Ovary (tissue), 9 donors: ENCODE measurements around the gene UBE2H. TPM values are rescaled to one million over a fixed set of nuclear protein-coding genes. Genes with fewer than 3 reads are reported as not detected.

ENCODE experiments used
- DNase-seq, 5 donors: peaks; one replicate each; pipeline ENCODE4 v3.0.0-alpha.2; 2019 to 2020
- H3K27ac ChIP-seq, 2 donors: fragments of 200-600 bp; one replicate each; pipeline versions ENCODE4 v1.5.1 to v1.8.0; 2019 to 2022
- H3K27me3 ChIP-seq: fragments of 200-600 bp; one replicate; pipeline ENCODE4 v1.8.0; 2022
- H3K36me3 ChIP-seq: fragments of 200-600 bp; sonication (generic); one replicate; pipeline ENCODE4 v1.5.1; 2019
- H3K4me1 ChIP-seq: one replicate; pipeline ENCODE4 v1.8.1; 2013; ENCODE audit warnings: mild to moderate bottlenecking, moderate library complexity; ENCODE audit not compliant: insufficient read depth
- H3K4me3 ChIP-seq: fragments of 200-600 bp; sonication (generic); one replicate; pipeline ENCODE4 v1.5.1; 2017
- H3K9me3 ChIP-seq, 2 donors: fragments of 200-600 bp in 1 of 2; sonication (generic) in 1 of 2; one replicate each; pipeline versions ENCODE4 v1.5.1 to v1.8.1; 2013 to 2019; ENCODE audit warnings: mild to moderate bottlenecking in 1 of 2, moderate library complexity in 1 of 2
- EP300 ChIP-seq: sonication (generic); formaldehyde crosslinking; IDR thresholded peaks from one replicate; pipeline ENCODE4 v1.6.1; 2017; ENCODE audit warnings: antibody characterized with exemption
- POLR2A ChIP-seq: fragments of 450-650 bp; IDR thresholded peaks from one replicate; pipeline ENCODE4 v1.6.1; 2017; ENCODE audit warnings: antibody characterized with exemption, mild to moderate bottlenecking, moderate library complexity
- WGBS, 3 donors: extraction: QIAGEN DNeasy Blood & Tissue Kit in 1 of 3; methylation state at CpG; one replicate each; pipeline versions ENCODE4 v1.1.5 to v1.1.7; 2013 to 2017; 5-methylcytosine and 5-hydroxymethylcytosine counted together
- intact Hi-C, 4 donors: fragments of 100-400 bp; cut with DNase I; formaldehyde crosslinking; loops; one replicate each; pipeline versions ENCODE4 v1.11.0 to v1.15.1; 2022 to 2023
- polyA plus RNA-seq, 2 donors: library from polyadenylated mRNA; stranded (reverse); fragments of 200-250 nt in 1 of 2; fragments of 350-450 nt in 1 of 2; fragmentation: Illumina TruSeq in 1 of 2; extraction: RNeasy Lipid Tissue Mini Kit (QIAGEN cat#74804) in 1 of 2; gene quantifications; one replicate each; pipeline ENCODE4 v1.2.3, GENCODE V29; 2013 to 2014
- total RNA-seq, 7 donors: library from RNA; depleted of rRNA in 2 of 7; stranded (reverse); fragments of >200 nt in 2 of 7; fragmentation: NEBNext Ultra II Directional in 3 of 7; extraction: Animal tissue kit (Norgen Biotek cat#: 25700) in 3 of 7; gene quantifications; one replicate each; pipeline versions ENCODE4 v1.1.0 to v1.2.4, GENCODE V29; 2016 to 2023
- TF ChIP-seq, protein P1 (sequence below), 3 donors: fragments of 450-650 bp in 2 of 3; fragments of 200-600 bp in 1 of 3; IDR thresholded peaks; one replicate each; pipeline versions ENCODE4 v1.5.1 to v1.8.0; 2016 to 2022; ENCODE audit warnings: antibody characterized with exemption in 3 of 3, mild to moderate bottlenecking in 1 of 3
- donor health status: DM: no; HTN: no; CAD: no; lungs with moderate emphysema.
- donor health status: DM: no; HTN: no; CAD: no.
- donor health status: Bipolar disorder and iron deficiency.
- donor health status: DM: yes; HTN: yes; CAD: no.
- donor health status: DM: no; HTN: no; CAD: no.
- donor health status: DM: yes; HTN: yes; CAD: no.

The UBE2H gene
- total and polyA plus RNA-seq, 9 donors, result 38.1 to 149 (median 64.7) TPM

DNA sequence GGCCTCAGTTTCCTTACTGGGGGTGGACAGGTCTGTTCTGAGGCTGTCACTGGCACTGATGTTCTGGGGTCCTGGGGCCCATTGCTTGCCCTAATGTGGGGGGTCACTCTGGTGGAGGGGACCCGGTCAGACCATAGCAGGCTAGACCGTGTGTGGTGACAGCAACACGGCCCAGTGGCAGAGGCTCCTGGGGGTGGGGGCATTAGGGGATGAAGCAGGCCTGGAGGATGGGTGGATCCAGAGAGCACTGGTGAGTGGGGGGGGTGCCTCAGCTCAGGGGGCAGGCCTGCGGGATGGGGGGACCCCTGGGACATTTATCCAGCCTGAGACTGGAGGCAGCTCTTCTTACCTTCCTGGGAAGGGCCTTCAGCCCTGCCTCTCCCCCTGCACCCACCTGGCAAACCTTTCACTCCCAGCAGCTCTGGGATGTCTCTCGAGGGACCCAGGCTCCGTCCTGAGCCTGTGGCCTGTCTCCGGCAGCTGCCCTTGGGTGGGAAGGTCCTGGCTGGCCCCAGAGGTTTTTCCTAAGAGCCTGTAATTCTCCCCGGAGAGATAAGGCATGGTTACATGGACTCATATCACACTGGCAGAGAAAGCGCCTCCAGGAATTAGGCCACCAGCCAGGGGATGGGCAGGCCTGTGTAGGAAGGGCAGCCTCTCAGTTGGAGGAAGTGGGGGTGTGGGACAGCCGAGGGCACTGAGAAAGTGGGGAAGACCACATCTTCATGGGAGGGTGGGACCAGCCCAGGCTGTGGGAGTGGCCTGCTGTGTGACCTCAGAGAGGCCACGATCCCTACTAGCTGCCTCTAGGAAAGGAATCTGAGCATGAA is 147.7 kb downstream of the UBE2H start:
- Histone ChIP-seq H3K4me3 (no peak overlapping the region), H3K27ac (no peak overlapping the region), H3K9me3 (no peaks in the 10 kb centered on the region), H3K27me3 (no peaks in the 10 kb centered on the region), H3K36me3 (no peaks in the 10 kb centered on the region), H3K4me1 (no peaks in the 10 kb centered on the region)
- no peak for TF ChIP-seq POLR2A
- TF ChIP-seq, protein P1, sequence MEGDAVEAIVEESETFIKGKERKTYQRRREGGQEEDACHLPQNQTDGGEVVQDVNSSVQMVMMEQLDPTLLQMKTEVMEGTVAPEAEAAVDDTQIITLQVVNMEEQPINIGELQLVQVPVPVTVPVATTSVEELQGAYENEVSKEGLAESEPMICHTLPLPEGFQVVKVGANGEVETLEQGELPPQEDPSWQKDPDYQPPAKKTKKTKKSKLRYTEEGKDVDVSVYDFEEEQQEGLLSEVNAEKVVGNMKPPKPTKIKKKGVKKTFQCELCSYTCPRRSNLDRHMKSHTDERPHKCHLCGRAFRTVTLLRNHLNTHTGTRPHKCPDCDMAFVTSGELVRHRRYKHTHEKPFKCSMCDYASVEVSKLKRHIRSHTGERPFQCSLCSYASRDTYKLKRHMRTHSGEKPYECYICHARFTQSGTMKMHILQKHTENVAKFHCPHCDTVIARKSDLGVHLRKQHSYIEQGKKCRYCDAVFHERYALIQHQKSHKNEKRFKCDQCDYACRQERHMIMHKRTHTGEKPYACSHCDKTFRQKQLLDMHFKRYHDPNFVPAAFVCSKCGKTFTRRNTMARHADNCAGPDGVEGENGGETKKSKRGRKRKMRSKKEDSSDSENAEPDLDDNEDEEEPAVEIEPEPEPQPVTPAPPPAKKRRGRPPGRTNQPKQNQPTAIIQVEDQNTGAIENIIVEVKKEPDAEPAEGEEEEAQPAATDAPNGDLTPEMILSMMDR (IDR thresholded peaks at IDR 0.05), result no peak
- TF ChIP-seq EP300, result no peak
- WGBS, 3 donors, result 65 to 71% (median 69%) methylated on average over 9 to 11 of the region's 11 CpGs
- intact Hi-C loops, result no loop called here
- DNase-seq, result no peak

- no peaks in the 10 kb centered on the region for H3K36me3 ChIP-seq
- no peak overlapping the region for H3K27ac ChIP-seq
- no peaks in the 10 kb centered on the region for H3K9me3 ChIP-seq
- no peaks in the 10 kb centered on the region for H3K4me1 ChIP-seq
- no peak for DNase-seq
- 92 to 94% (median 94%) methylated on average over 22 of the region's 22 CpGs for WGBS, 3 donors
- H3K4me3 ChIP-seq, result no peak overlapping the region
- TF ChIP-seq POLR2A (no peak), EP300 (no peak)
- TF ChIP-seq, protein P1 (IDR thresholded peaks at IDR 0.05), result no peak
- intact Hi-C loops, result no loop called here
- H3K27me3 ChIP-seq, result no peaks in the 10 kb centered on the region
Observed at GRCh38 chr7:129804111-129804889, 148.5 kb downstream of the UBE2H start.

- TF ChIP-seq, protein P1 (IDR thresholded peaks at IDR 0.05), result no peak
- TF ChIP-seq POLR2A (no peak), EP300 (no peak)
Observed at GRCh38 chr7:129803546-129804081, 149.1 kb downstream of the UBE2H start.

GRCh38 chr7:129801882-129802281 is 150.9 kb downstream of the UBE2H start:
- DNase-seq, result no peak
- no peaks in the 10 kb centered on the region for H3K4me1 ChIP-seq
- no peak overlapping the region for H3K4me3 ChIP-seq
- no peaks in the 10 kb centered on the region for H3K9me3 ChIP-seq
- TF ChIP-seq POLR2A (no peak), EP300 (no peak)
- TF ChIP-seq, protein P1 (IDR thresholded peaks at IDR 0.05), result no peak
- intact Hi-C loops, result no loop called here
- H3K27me3 ChIP-seq, result no peaks in the 10 kb centered on the region
- no peaks in the 10 kb centered on the region for H3K36me3 ChIP-seq
- H3K27ac ChIP-seq, result no peak overlapping the region
- WGBS, 3 donors, result 63 to 64% (median 63%) methylated on average over 5 of the region's 5 CpGs

More at GRCh38 chr7:129803546-129804081, 149.1 kb downstream of the UBE2H start:
- H3K4me3 ChIP-seq, result no peak overlapping the region
- no peaks in the 10 kb centered on the region for H3K4me1 ChIP-seq
- DNase-seq, result no peak
- no peaks in the 10 kb centered on the region for H3K27me3 ChIP-seq
- no peaks in the 10 kb centered on the region for H3K9me3 ChIP-seq
- WGBS, 3 donors, result 72 to 81% (median 78%) methylated on average over 17 of the region's 17 CpGs
- no peak overlapping the region for H3K27ac ChIP-seq
- H3K36me3 ChIP-seq, result no peaks in the 10 kb centered on the region
- intact Hi-C loops, result no loop called here
